ENCODE results near the gene BRF1.
"Not testable (repeated sequence)": the region's sequence is repeated elsewhere in the genome, so short reads cannot be mapped to it uniquely, and the experiment has no call there.

The BRF1 gene

DNA sequence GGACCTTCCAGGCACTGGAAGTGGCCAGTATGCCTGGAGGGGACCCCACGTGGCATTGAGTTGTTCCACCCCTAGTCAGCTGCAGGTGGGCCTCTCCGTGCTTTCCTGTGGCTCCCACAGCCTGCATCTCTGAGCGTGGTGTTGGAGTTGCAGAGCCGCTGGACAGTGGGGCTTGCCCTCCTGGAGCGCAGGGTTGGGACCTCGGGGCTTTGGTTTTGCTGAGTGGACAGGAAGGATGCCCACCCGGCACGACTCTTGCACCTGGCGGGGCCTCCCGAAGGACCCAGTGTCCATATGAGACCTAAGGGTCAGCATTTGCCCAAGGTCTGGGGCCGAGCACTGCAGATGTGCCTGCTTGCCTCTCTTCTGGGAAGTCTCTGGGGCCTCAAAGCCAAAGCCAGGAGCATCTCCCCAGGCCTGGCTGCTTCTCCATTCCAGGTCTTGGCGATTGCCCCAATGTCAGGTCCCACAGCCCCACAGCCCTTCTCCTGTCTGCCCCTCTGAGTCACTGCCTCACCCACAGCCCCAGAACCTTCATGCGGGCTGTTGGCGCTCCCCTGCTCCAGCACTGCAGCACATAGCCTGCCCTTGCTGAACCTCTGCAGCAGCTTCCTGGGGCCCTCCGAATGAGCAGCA, 15.3 kb upstream of the BRF1 start:
- FAIRE-seq (no peak), DNase-seq (ENCODE audit: insufficient read length, low spot score) (peak; percentile 59)
- TF ChIP-seq POLR2A (IDR thresholded peaks at IDR 0.05; ENCODE audit: low read depth, low read length), result no peak

DNA sequence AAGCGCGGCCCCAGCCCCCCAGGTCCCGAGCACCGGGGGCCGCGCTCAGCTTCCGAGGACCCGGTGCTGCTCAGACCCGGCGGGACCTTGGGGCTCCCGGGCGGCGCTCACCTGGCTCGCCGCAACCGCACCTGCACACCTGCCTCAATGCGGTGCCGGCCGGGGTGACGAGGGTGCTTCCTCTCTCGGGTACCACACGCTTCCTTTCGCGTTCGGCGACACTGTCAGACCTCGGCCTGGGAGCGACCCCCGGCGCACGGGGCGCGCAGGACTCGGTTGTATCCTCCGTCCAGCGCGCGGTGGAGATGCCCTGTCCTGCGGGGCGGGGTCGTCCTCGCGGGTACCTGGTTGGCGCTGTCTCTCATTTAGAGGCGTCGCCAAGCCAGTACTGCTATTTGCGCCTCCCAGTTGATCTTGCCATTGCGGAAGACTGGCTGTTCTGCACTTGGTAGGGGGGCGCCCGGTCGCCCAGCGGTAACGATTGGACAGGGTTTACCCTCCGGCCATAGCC, 14.5 kb upstream of the BRF1 start:
- no peak for FAIRE-seq
- TF ChIP-seq POLR2A (IDR thresholded peaks at IDR 0.05; ENCODE audit: low read depth, low read length), result no peak
- no peak for DNase-seq (ENCODE audit: insufficient read length, low spot score)

GRCh38 chr14:105314287-105315200, 13.7 kb upstream of the BRF1 start, which contains the start of gene PACS2:
TSS of gene PACS2 (plus strand) at chr14:105314748. CDS start at chr14:105314919, 171 bp downstream.
- 0 out of 2 replicates have a peak, but pooled peaks have one; percentile 33 for TF ChIP-seq POLR2A (IDR thresholded peaks at IDR 0.05; ENCODE audit: low read depth, low read length)
- peak; percentile 99 for DNase-seq (ENCODE audit: insufficient read length, low spot score)
- FAIRE-seq, result no peak

DNA sequence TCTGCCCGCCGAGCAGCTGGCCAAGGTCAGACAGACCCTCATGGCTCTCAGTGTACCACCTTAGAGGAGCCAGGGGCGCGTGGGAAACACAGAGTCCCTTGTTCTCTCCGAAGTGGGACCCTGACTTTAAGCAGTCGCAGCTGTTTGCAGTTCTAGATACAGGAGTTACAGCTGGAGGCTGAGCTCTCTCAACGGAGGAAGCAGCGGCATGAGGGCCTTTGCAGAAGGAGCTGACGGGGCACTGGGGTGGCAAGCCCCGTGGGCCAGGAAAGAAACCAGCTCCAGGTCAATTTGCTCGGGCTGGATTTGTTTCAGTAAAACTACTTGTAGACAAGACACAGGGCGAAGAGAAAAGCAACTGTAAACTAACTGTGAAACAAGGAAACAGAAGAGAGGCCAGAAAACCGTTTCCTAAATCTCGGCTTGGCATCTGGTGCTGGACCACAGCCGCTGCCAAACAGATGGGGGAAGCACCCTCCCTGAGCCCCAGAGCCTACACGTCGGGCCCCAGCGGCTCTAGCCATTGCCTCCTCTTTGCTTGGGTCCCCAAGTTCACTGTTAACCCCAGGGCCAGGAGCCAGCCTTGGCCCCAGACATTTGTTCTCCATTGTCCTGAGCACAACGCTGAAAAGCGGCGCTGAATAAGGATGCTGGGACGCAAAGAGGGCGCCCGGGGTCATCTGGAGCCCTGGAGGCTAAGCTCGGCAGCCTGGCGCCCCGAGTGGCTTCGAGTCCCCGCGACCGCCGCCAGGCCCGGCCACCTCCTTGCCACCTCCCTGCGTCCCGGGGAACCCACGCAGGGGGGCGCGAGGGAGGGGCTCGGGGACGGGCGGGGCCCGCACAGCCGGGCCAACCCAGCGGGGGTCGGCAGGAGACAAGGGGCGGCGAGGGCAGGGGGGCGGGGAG, 12.8 kb upstream of the BRF1 start:
- FAIRE-seq, result no peak
- TF ChIP-seq POLR2A (IDR thresholded peaks at IDR 0.05; ENCODE audit: low read depth, low read length), result no peak
- DNase-seq (ENCODE audit: insufficient read length, low spot score), result no peak

GRCh38 chr14:105312973-105313372, 12.2 kb upstream of the BRF1 start:
- DNase-seq (ENCODE audit: insufficient read length, low spot score) (no peak), FAIRE-seq (no peak)
- no peak for TF ChIP-seq POLR2A (IDR thresholded peaks at IDR 0.05; ENCODE audit: low read depth, low read length)

- no peak for TF ChIP-seq POLR2A (IDR thresholded peaks at IDR 0.05; ENCODE audit: low read depth, low read length)
- FAIRE-seq, result no peak
- no peak for DNase-seq (ENCODE audit: insufficient read length, low spot score)
Measured at GRCh38 chr14:105311838-105312237, 11.0 kb upstream of the BRF1 start.

- FAIRE-seq (no peak), DNase-seq (ENCODE audit: insufficient read length, low spot score) (no peak)
- TF ChIP-seq POLR2A (IDR thresholded peaks at IDR 0.05; ENCODE audit: low read depth, low read length), result no peak
Measured at GRCh38 chr14:105309371-105309770, 8.6 kb upstream of the BRF1 start.

DNA sequence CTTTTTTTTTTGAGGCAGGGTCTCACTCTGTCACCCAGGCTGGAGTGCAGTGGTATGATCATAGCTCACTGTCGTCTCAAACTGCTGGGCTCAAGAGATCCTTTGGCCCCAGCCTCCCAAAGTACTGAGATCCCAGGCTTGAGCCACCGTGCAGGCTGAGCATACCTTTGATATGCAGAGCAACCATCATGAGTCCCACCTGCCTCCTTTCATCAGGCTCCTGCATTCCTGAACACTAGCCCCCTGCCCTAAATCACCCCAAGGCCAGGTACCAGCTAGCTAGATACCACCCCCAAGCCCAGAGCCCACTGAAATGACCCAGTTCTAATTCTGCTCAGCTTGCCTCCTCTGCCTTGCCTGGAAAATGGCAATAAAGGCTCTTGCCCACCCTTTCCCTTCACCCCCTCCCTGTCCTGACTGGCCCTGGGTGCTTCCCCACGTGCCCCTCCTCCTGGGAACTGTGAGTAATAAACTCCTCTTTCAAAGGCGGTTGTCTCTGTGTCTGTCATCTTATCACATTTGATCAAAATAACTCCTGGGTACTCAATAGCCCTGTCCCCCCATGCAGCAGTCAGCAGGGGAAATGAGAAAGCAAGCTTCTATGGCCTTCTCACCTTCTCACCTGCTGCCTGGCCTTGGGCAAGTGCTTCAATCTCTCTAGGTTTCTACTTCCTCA, 6.4 kb upstream of the BRF1 start:
- no peak for FAIRE-seq
- TF ChIP-seq POLR2A (IDR thresholded peaks at IDR 0.05; ENCODE audit: low read depth, low read length), result no peak
- no peak for DNase-seq (ENCODE audit: insufficient read length, low spot score)

DNA sequence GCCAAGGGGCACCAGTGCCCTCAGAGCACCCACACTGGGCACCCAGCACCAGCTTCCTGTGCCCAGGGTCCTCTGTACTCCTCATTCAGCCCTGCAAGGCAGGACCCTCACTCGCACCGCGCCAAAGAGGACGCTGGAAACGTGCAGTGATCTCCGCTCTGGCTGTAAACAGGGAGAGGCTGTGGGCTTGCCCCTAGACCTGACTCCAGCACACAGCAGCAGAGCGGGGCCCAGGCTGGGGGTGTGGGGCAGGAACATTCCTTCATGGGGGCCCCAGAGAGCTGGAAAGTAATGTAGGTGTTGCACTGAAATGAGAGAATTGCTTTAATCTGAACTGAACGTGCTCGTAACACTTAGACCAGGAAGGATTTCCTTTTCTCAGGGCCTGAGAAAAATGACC, 5.0 kb upstream of the BRF1 start:
- no peak for DNase-seq (ENCODE audit: insufficient read length, low spot score)
- TF ChIP-seq POLR2A (IDR thresholded peaks at IDR 0.05; ENCODE audit: low read depth, low read length), result no peak
- FAIRE-seq, result no peak

DNA sequence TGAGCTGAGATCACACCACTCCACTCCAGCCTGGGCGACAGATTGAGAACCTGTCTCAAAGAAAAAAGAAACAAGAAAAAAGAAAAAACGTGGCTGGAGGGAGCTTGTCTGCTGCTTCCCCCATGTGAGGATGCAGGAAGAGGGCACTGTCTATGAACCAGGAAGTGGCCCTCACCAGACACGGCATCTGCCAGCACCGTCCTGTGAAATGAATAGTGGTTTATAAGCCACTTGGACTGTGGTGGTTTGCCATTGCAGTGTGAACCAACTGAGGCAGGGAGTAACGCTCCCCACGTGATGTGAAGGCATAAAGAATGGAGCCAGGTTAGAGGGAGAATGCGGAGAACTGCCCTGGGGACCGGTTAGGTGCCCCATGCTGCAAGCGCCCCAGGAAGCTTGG, 4.5 kb upstream of the BRF1 start:
- TF ChIP-seq POLR2A (IDR thresholded peaks at IDR 0.05; ENCODE audit: low read depth, low read length), result no peak
- no peak for DNase-seq (ENCODE audit: insufficient read length, low spot score)
- no peak for FAIRE-seq

- FAIRE-seq (no peak), DNase-seq (ENCODE audit: insufficient read length, low spot score) (no peak)
- TF ChIP-seq POLR2A (IDR thresholded peaks at IDR 0.05; ENCODE audit: low read depth, low read length), result no peak
Measured at GRCh38 chr14:105304565-105304964, 3.8 kb upstream of the BRF1 start.

DNA sequence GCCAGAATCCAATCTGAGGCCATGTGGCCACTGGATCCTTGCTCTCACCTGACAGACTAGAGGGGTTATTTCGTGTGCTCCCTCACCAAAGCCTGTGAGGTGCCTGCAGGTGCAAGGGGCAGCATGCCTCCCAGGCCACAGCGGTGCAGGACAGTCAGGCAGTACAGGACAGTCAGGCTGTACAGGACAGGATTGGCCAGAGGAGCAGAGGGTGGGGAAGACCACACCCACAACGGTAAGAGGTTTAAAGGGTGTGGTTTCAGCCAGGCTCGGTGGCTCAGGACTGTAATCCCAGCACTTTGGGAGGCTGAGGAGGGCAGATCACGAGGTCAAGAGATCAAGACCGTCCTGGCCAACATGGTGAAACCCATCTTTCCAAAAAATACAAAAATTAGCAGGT, 3.1 kb upstream of the BRF1 start:
- FAIRE-seq, result no peak
- DNase-seq (ENCODE audit: insufficient read length, low spot score), result no peak

DNA sequence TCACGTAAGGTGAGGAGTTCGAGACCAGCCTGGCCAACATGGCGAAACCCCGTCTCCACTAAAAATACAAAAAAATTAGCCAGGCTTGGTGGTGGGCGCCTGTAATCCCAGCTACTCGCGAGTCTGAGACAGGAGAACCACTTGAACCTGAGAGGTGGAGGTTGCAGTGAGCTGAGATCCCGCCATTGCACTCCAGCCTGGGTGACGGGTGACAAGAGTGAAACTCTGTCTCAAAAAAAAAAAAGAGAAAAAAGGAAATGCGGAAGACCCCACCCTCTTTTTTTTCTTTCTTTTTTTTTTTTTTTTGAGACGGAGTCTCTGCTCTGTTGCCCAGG, 1.1 kb upstream of the BRF1 start:
- DNase-seq (ENCODE audit: insufficient read length, low spot score); FAIRE-seq: not testable (repeated sequence)

More for the DNA sequence above, 3.1 kb upstream of the BRF1 start:
- TF ChIP-seq POLR2A (IDR thresholded peaks at IDR 0.05; ENCODE audit: low read depth, low read length), result no peak

All from H54 (cell line).